WTC11 (cell line): ENCODE measurements around the gene CARS2. TPM values are rescaled to one million over a fixed set of nuclear protein-coding genes. Genes with fewer than 3 reads are reported as not detected.
"Not testable (repeated sequence)": the region's sequence is repeated elsewhere in the genome, so short reads cannot be mapped to it uniquely, and the experiment has no call there.

ENCODE experiments used
- ATAC-seq: fragments of 200-7000 bp; cut with Tn5 transposase; 2 replicates; pipeline ENCODE4 v1.10.0; 2021; ENCODE audit warnings: mild to moderate bottlenecking, moderate library complexity
- CTCF ChIA-PET: fragments of 300-600 bp; sonication (Branson Sonifier 250); formaldehyde crosslinking; loops from one replicate; lab custom pipeline; 2021; ENCODE audit warnings: antibody characterized with exemption; lab: Charles Lee
- POLR2A ChIA-PET: fragments of 350-600 bp; sonication (Branson Sonifier 250); formaldehyde crosslinking; loops from one replicate; lab custom pipeline; 2021; ENCODE audit warnings: antibody characterized with exemption; lab: Charles Lee
- DNase-seq: peaks from one replicate; pipeline ENCODE4 v3.0.0; 2021; ENCODE audit warnings: low spot score
- H3K27ac Mint-ChIP-seq: 2 replicates; pipeline ENCODE4 v1.8.0; 2021; ENCODE audit warnings: mixed read lengths
- H3K27me3 Mint-ChIP-seq: 2 replicates; pipeline ENCODE4 v1.8.0; 2021; ENCODE audit warnings: low read depth, mild to moderate bottlenecking, moderate library complexity, mixed read lengths
- H3K36me3 Mint-ChIP-seq: 2 replicates; pipeline ENCODE4 v1.8.0; 2021; ENCODE audit warnings: mixed read lengths
- H3K4me1 Mint-ChIP-seq: 2 replicates; pipeline ENCODE4 v1.8.0; 2022; ENCODE audit warnings: mixed read lengths
- H3K4me3 Mint-ChIP-seq: 2 replicates; pipeline ENCODE4 v1.8.0; 2021; ENCODE audit warnings: mild to moderate bottlenecking, moderate library complexity, mixed read lengths
- H3K9me3 Mint-ChIP-seq: 2 replicates; pipeline ENCODE4 v1.8.0; 2021; ENCODE audit warnings: mixed read lengths
- ATF1 ChIP-seq: sonication (generic); formaldehyde crosslinking; IDR thresholded peaks from 2 replicates; pipeline ENCODE4 v1.8.1; 2023; ENCODE audit warnings: mild to moderate bottlenecking, moderate library complexity, missing genetic modification reagents
- CBFB ChIP-seq: sonication (generic); formaldehyde crosslinking; IDR thresholded peaks from 2 replicates; pipeline ENCODE4 v1.8.1; 2022; ENCODE audit warnings: mild to moderate bottlenecking, low read depth, missing genetic modification reagents
- CTCF ChIP-seq: fragments of 200-600 bp; IDR thresholded peaks from 2 replicates; pipeline ENCODE4 v1.8.0; 2022; ENCODE audit warnings: antibody characterized with exemption
- FOXP1 ChIP-seq: sonication (generic); formaldehyde crosslinking; IDR thresholded peaks from 2 replicates; pipeline ENCODE4 v1.8.0; 2022; ENCODE audit warnings: missing genetic modification reagents, mild to moderate bottlenecking, moderate library complexity, borderline replicate concordance
- FOXP4 ChIP-seq: sonication (generic); formaldehyde crosslinking; IDR thresholded peaks from 2 replicates; pipeline ENCODE4 v1.8.0; 2022; ENCODE audit warnings: mild to moderate bottlenecking, missing genetic modification reagents
- IRF2 ChIP-seq: sonication (generic); formaldehyde crosslinking; IDR thresholded peaks from 2 replicates; pipeline ENCODE4 v1.8.0; 2022; ENCODE audit warnings: low read depth, missing genetic modification reagents, borderline replicate concordance
- OVOL2 ChIP-seq: fragments of 250-450 bp; sonication (Bioruptor Pico); IDR thresholded peaks from 2 replicates; pipeline ENCODE4 v1.9.0; 2021; ENCODE audit warnings: mild to moderate bottlenecking, borderline replicate concordance
- PREB ChIP-seq: sonication (generic); formaldehyde crosslinking; IDR thresholded peaks from 2 replicates; pipeline ENCODE4 v1.8.1; 2022; ENCODE audit warnings: mild to moderate bottlenecking, missing genetic modification reagents, moderate library complexity, borderline replicate concordance
- RELA ChIP-seq: sonication (generic); formaldehyde crosslinking; IDR thresholded peaks from 2 replicates; pipeline ENCODE4 v1.8.1; 2022; ENCODE audit warnings: missing genetic modification reagents, mild to moderate bottlenecking, borderline replicate concordance
- ZNF317 ChIP-seq: sonication (generic); formaldehyde crosslinking; IDR thresholded peaks from 2 replicates; pipeline ENCODE4 v1.8.1; 2023; ENCODE audit warnings: low read depth, mild to moderate bottlenecking, moderate library complexity, missing genetic modification reagents, borderline replicate concordance
- ZNF512 ChIP-seq: sonication (generic); formaldehyde crosslinking; IDR thresholded peaks from 2 replicates; pipeline ENCODE4 v1.8.1; 2022; ENCODE audit warnings: missing genetic modification reagents, borderline replicate concordance
- ZNF671 ChIP-seq: fragments of 250-450 bp; sonication (Bioruptor Pico); IDR thresholded peaks from 2 replicates; pipeline ENCODE4 v1.8.0; 2021; ENCODE audit warnings: mild to moderate bottlenecking
- ZSCAN18 ChIP-seq: fragments of 250-450 bp; sonication (Bioruptor Pico); IDR thresholded peaks from 2 replicates; pipeline ENCODE4 v2.1.2; 2022; ENCODE audit warnings: mild to moderate bottlenecking, moderate library complexity
- total RNA-seq: library from RNA; stranded (reverse); gene quantifications from 3 replicates; pipeline ENCODE4 v1.2.3, GENCODE V29; 2021

Gene CARS2
- total RNA-seq, 1 experiment from 2014 or later: 39.9 TPM

GRCh38 chr13:110676595-110677587 lies 29.0 kb downstream of the CARS2 start (continued):
- TF ChIP-seq CTCF (no peak), ZNF512 (CRISPR knock-in tag) (no peak), ZNF671 (CRISPR knock-in tag) (no peak), PREB (CRISPR knock-in tag) (no peak), ATF1 (no peak), FOXP4 (CRISPR knock-in tag) (no peak)
- TF ChIP-seq, all 79 proteins: peak for 0

GRCh38 chr13:110669814-110670213 lies 36.1 kb downstream of the CARS2 start:
- H3K4me3 Mint-ChIP-seq, H3K4me1 Mint-ChIP-seq, H3K27ac Mint-ChIP-seq, CTCF ChIA-PET, ATAC-seq, DNase-seq, H3K27me3 Mint-ChIP-seq, POLR2A ChIA-PET: not testable (repeated sequence)
- H3K36me3 Mint-ChIP-seq: peaks cover 86% of the 10 kb centered on the region
- H3K9me3 Mint-ChIP-seq: peaks cover 31% of the 10 kb centered on the region
- 0 out of 2 replicates have a peak, but pooled peaks have one; percentile 3 for TF ChIP-seq ZNF317 (CRISPR knock-in tag)

GRCh38 chr13:110669036-110669435 lies 36.9 kb downstream of the CARS2 start:
- DNase-seq (no peak), ATAC-seq (no peak)
- Mint-ChIP-seq H3K4me3 (no peak overlapping the region), H3K4me1 (peaks cover 7% of the 10 kb centered on the region), H3K9me3 (peaks cover 31% of the 10 kb centered on the region), H3K36me3 (peaks cover 82% of the 10 kb centered on the region), H3K27ac (no peak overlapping the region), H3K27me3 (no peaks in the 10 kb centered on the region; the same call in 1 of the 2 replicates)
- CTCF ChIA-PET: interaction anchor here (1.1 kb wide), 1 partner anchor 12 kb away, joined by 3 read pairs; no protein-coding TSS in a partner anchor
- POLR2A ChIA-PET: no interaction called here
- no peak for TF ChIP-seq OVOL2
- TF ChIP-seq FOXP1 (CRISPR knock-in tag): no peak

- H3K27ac Mint-ChIP-seq: no peak overlapping the region
- H3K4me3 Mint-ChIP-seq: no peak overlapping the region
- peaks cover 89% of the 10 kb centered on the region for H3K36me3 Mint-ChIP-seq
- ATAC-seq (no peak), DNase-seq (no peak)
- peaks cover 7% of the 10 kb centered on the region for H3K4me1 Mint-ChIP-seq
- POLR2A ChIA-PET: no interaction called here
- TF ChIP-seq IRF2 (no peak), ZSCAN18 (CRISPR knock-in tag) (no peak), CBFB (no peak), RELA (no peak)
- peaks cover 33% of the 10 kb centered on the region for H3K9me3 Mint-ChIP-seq
- H3K27me3 Mint-ChIP-seq: no peaks in the 10 kb centered on the region
- CTCF ChIA-PET: interaction anchor here (1.5 kb wide), 1 partner anchor 20 kb away, joined by 4 read pairs; no protein-coding TSS in a partner anchor
Observed at GRCh38 chr13:110666255-110666533, 39.7 kb downstream of the CARS2 start.
